CD4-positive, CD25-positive, alpha-beta regulatory T cell (primary cell): Measurements from ENCODE around the gene CNR2. TPM values are rescaled to one million over a fixed set of nuclear protein-coding genes. Genes with fewer than 3 reads are reported as not detected.
"Not testable (repeated sequence)": the region's sequence is repeated elsewhere in the genome, so short reads cannot be mapped to it uniquely, and the experiment has no call there.

Experiments
- ATAC-seq, 2 donors: fragments of 150-1000 bp; cut with Tn5 transposase; one replicate each; pipeline ENCODE4 v1.10.0; 2021; ENCODE audit warnings: low read depth in 2 of 2, moderate number of reproducible peaks in 2 of 2, moderate library complexity in 1 of 2
- DNase-seq, 3 donors: peaks; one replicate each; pipeline versions ENCODE4 v3.0.0 to v3.0.0-alpha.2; 2012 to 2022; ENCODE audit warnings: mixed read lengths in 1 of 3
- H3K27ac ChIP-seq: one replicate; pipeline ENCODE4 v1.7.0; 2013; ENCODE audit warnings: mild to moderate bottlenecking, low read length; ENCODE audit not compliant: insufficient read depth, poor library complexity, severe bottlenecking
- H3K27me3 ChIP-seq: one replicate; pipeline ENCODE4 v1.7.0; 2013; ENCODE audit warnings: low read length; ENCODE audit not compliant: control insufficient read depth, insufficient read depth
- H3K36me3 ChIP-seq: one replicate; pipeline ENCODE4 v1.7.0; 2013; ENCODE audit warnings: mild to moderate bottlenecking, low read length, moderate library complexity; ENCODE audit not compliant: control insufficient read depth, insufficient read depth
- H3K4me1 ChIP-seq: 2 replicates; pipeline ENCODE4 v1.7.0; 2013; ENCODE audit warnings: mild to moderate bottlenecking, low read length; ENCODE audit not compliant: insufficient read depth, control insufficient read depth, poor library complexity, severe bottlenecking
- H3K4me3 ChIP-seq: one replicate; pipeline ENCODE4 v1.7.0; 2013; ENCODE audit warnings: low read depth, mild to moderate bottlenecking, low read length, moderate library complexity
- H3K9me3 ChIP-seq, 2 experiments: 1 replicate in 1 of 2; 2 replicates in 1 of 2; pipeline ENCODE4 v1.7.0; 2013; ENCODE audit warnings: low read length in 2 of 2, mild to moderate bottlenecking in 1 of 2, moderate library complexity in 1 of 2; ENCODE audit not compliant: control insufficient read depth in 2 of 2
- H3K27ac Mint-ChIP-seq, 3 donors: one replicate each; pipeline ENCODE4 v1.8.0; 2020 to 2022; ENCODE audit warnings: mild to moderate bottlenecking in 3 of 3, mixed read lengths in 3 of 3, moderate library complexity in 2 of 3
- H3K27me3 Mint-ChIP-seq: one replicate; pipeline ENCODE4 v1.8.0; 2022; ENCODE audit warnings: mild to moderate bottlenecking, mixed read lengths
- H3K36me3 Mint-ChIP-seq: one replicate; pipeline ENCODE4 v1.8.0; 2020; ENCODE audit warnings: mixed read lengths
- H3K4me1 Mint-ChIP-seq, 4 donors: one replicate each; pipeline ENCODE4 v1.8.0; 2020 to 2022; ENCODE audit warnings: mixed read lengths in 4 of 4, mild to moderate bottlenecking in 1 of 4
- H3K4me3 Mint-ChIP-seq, 4 donors: one replicate each; pipeline ENCODE4 v1.8.0; 2020 to 2022; ENCODE audit warnings: mild to moderate bottlenecking in 4 of 4, mixed read lengths in 4 of 4, moderate library complexity in 3 of 4
- H3K9me3 Mint-ChIP-seq, 7 donors: one replicate each; pipeline ENCODE4 v1.8.0; 2020 to 2022; ENCODE audit warnings: mixed read lengths in 7 of 7, mild to moderate bottlenecking in 3 of 7, moderate library complexity in 2 of 7
- polyA plus RNA-seq, 4 donors: library from polyadenylated mRNA; unstranded; fragments of 300-500 nt; fragmentation: Illumina TruSeq; gene quantifications; one replicate each; pipeline ENCODE4 v1.2.3, GENCODE V29; 2021
- total RNA-seq: library from RNA; stranded (reverse); gene quantifications from one replicate; pipeline ENCODE4 v1.2.3, GENCODE V29; 2022

The CNR2 gene
- 0.15 TPM for total RNA-seq
- under 1 TPM in 2 of 4 donors, not detected in 2; 0.03 to 0.05 TPM for polyA plus RNA-seq

GRCh38 chr1:23913212-23913880 lies at the start of gene CNR2:
Gene CNR2 (minus strand): TSS chr1:23913362. CDS start chr1:23875617, 37,745 bp downstream.
- Mint-ChIP-seq H3K36me3 (no peaks in the 10 kb centered on the region), H3K4me1 (peaks cover 0 to 56% (median 23%) of the 10 kb centered on the region in 4 donors), H3K27me3 (peaks cover 5% of the 10 kb centered on the region), H3K9me3 (no peaks in the 10 kb centered on the region), H3K4me3 (peak within 1 kb of the TSS in 3 of 4 donors; percentile 11 to 63 (median 57)), H3K27ac (peak within 1 kb of the TSS; percentile 46 to 79 (median 69))
- H3K27ac ChIP-seq, result no peak within 1 kb of the TSS
- no peaks in the 10 kb centered on the region for H3K9me3 ChIP-seq
- no peak within 1 kb of the TSS for H3K4me3 ChIP-seq
- peak in 1 of 3 donors; percentile 71 for DNase-seq
- peak in 1 of 2 donors; percentile 57 for ATAC-seq
- no peaks in the 10 kb centered on the region for H3K27me3 ChIP-seq
- no peaks in the 10 kb centered on the region for H3K36me3 ChIP-seq
- peaks cover 24% of the 10 kb centered on the region for H3K4me1 ChIP-seq

- Mint-ChIP-seq H3K36me3 (peaks cover 22% of the 10 kb centered on the region), H3K27me3 (peaks cover 8% of the 10 kb centered on the region), H3K27ac (peak overlapping the region; percentile 99 to 100 (median 99)), H3K4me3 (peak overlapping the region; percentile 93 to 100 (median 100)), H3K4me1 (peaks cover 32 to 66% (median 52%) of the 10 kb centered on the region in 4 donors), H3K9me3 (no peaks in the 10 kb centered on the region)
- peak overlapping the region; percentile 95 for H3K4me3 ChIP-seq
- H3K9me3 ChIP-seq, result no peaks in the 10 kb centered on the region
- H3K27me3 ChIP-seq, result no peaks in the 10 kb centered on the region
- peaks cover 48% of the 10 kb centered on the region for H3K4me1 ChIP-seq
- DNase-seq (peak in 1 of 3 donors; percentile 36), ATAC-seq (no peak)
- H3K36me3 ChIP-seq, result peaks cover 33% of the 10 kb centered on the region
- H3K27ac ChIP-seq, result peak overlapping the region; percentile 97
Measured at GRCh38 chr1:23960291-23961020, 47.3 kb upstream of the CNR2 start.

GRCh38 chr1:23959461-23960290 lies 46.5 kb upstream of the CNR2 start, which contains the start of gene PNRC2:
Gene PNRC2 (plus strand): TSS chr1:23959828. CDS start chr1:23961458, 1,630 bp downstream.
- Histone ChIP-seq H3K4me3 (peak within 1 kb of the TSS; percentile 95), H3K36me3 (peaks cover 26% of the 10 kb centered on the region), H3K4me1 (peaks cover 50% of the 10 kb centered on the region), H3K27ac (peak within 1 kb of the TSS; percentile 97), H3K27me3 (no peaks in the 10 kb centered on the region), H3K9me3 (no peaks in the 10 kb centered on the region)
- ATAC-seq, result peak; percentile 85 to 86
- Mint-ChIP-seq H3K36me3 (peaks cover 22% of the 10 kb centered on the region), H3K9me3 (no peaks in the 10 kb centered on the region), H3K27me3 (peaks cover 8% of the 10 kb centered on the region), H3K4me3 (peak within 1 kb of the TSS; percentile 93 to 100 (median 100)), H3K27ac (peak within 1 kb of the TSS; percentile 99 to 100 (median 99)), H3K4me1 (peaks cover 29 to 65% (median 48%) of the 10 kb centered on the region in 4 donors)
- peak; percentile 93 to 98 (median 96) for DNase-seq

- Histone ChIP-seq H3K36me3 (peaks cover 18% of the 10 kb centered on the region), H3K27me3 (no peaks in the 10 kb centered on the region), H3K9me3 (no peaks in the 10 kb centered on the region), H3K4me1 (peaks cover 43% of the 10 kb centered on the region), H3K4me3 (peak overlapping the region; percentile 88), H3K27ac (peak overlapping the region; percentile 97)
- peaks cover 17% of the 10 kb centered on the region for H3K36me3 Mint-ChIP-seq
- peak overlapping the region; percentile 93 to 100 (median 100) for H3K4me3 Mint-ChIP-seq
- H3K27me3 Mint-ChIP-seq, result peaks cover 8% of the 10 kb centered on the region
- H3K27ac Mint-ChIP-seq, result peak overlapping the region; percentile 99 to 100 (median 99)
- no peaks in the 10 kb centered on the region for H3K9me3 Mint-ChIP-seq
- peak; percentile 89 to 99 (median 94) for DNase-seq
- peak; percentile 82 to 86 for ATAC-seq
- H3K4me1 Mint-ChIP-seq, result peaks cover 22 to 62% (median 40%) of the 10 kb centered on the region in 4 donors
Measured at GRCh38 chr1:23958810-23959460, 45.8 kb upstream of the CNR2 start.

GRCh38 chr1:23958040-23958809 lies 45.1 kb upstream of the CNR2 start:
- Histone ChIP-seq H3K27ac (peak overlapping the region; percentile 97), H3K36me3 (peaks cover 11% of the 10 kb centered on the region), H3K4me3 (peak overlapping the region; percentile 88), H3K4me1 (peaks cover 38% of the 10 kb centered on the region)
- Mint-ChIP-seq H3K4me3 (peak overlapping the region; percentile 93 to 100 (median 100)), H3K27ac (peak overlapping the region; percentile 99 to 100 (median 99)), H3K36me3 (peaks cover 12% of the 10 kb centered on the region), H3K4me1 (peaks cover 18 to 57% (median 36%) of the 10 kb centered on the region in 4 donors)
- ATAC-seq, H3K27me3 Mint-ChIP-seq, H3K9me3 ChIP-seq, DNase-seq, H3K9me3 Mint-ChIP-seq, H3K27me3 ChIP-seq: not testable (repeated sequence)

GRCh38 chr1:23957096-23957495 lies 43.9 kb upstream of the CNR2 start:
- Mint-ChIP-seq H3K36me3 (peaks cover 8% of the 10 kb centered on the region), H3K27me3 (peaks cover 8% of the 10 kb centered on the region), H3K4me3 (peak overlapping the region; percentile 34 to 93 (median 44)), H3K4me1 (peaks cover 16 to 49% (median 32%) of the 10 kb centered on the region in 4 donors), H3K27ac (peak overlapping the region; percentile 99 to 100 (median 99)), H3K9me3 (no peaks in the 10 kb centered on the region)
- H3K9me3 ChIP-seq, result no peaks in the 10 kb centered on the region
- H3K4me1 ChIP-seq, result peaks cover 38% of the 10 kb centered on the region
- H3K36me3 ChIP-seq, result peaks cover 8% of the 10 kb centered on the region
- ATAC-seq (no peak), DNase-seq (no peak)
- peak overlapping the region; percentile 97 for H3K27ac ChIP-seq
- no peak overlapping the region for H3K4me3 ChIP-seq
- no peaks in the 10 kb centered on the region for H3K27me3 ChIP-seq
